Colonic mucosa (tissue), 4 donors: ENCODE data around the gene GALNT18. TPM values are rescaled to one million over a fixed set of nuclear protein-coding genes. Genes with fewer than 3 reads are reported as not detected.
A peak's percentile ranks its signal among the peaks of the same experiment; 100 is the strongest.

Source experiments
- DNase-seq: peaks from one replicate; pipeline ENCODE4 v3.0.0-alpha.2; 2020
- H3K27ac ChIP-seq: fragments of 200-600 bp; one replicate; pipeline ENCODE4 v1.8.0; 2021
- H3K27me3 ChIP-seq: fragments of 200-600 bp; one replicate; pipeline ENCODE4 v1.8.0; 2021
- H3K36me3 ChIP-seq: fragments of 200-600 bp; one replicate; pipeline ENCODE4 v1.8.0; 2021
- H3K4me1 ChIP-seq: fragments of 200-600 bp; one replicate; pipeline ENCODE4 v1.8.0; 2021; ENCODE audit warnings: mild to moderate bottlenecking
- H3K4me3 ChIP-seq: fragments of 200-600 bp; one replicate; pipeline ENCODE4 v1.8.0; 2021
- H3K9ac ChIP-seq, 2 donors: one replicate each; pipeline ENCODE4 v1.7.0; 2013; ENCODE audit warnings: control low read depth in 2 of 2, low read depth in 2 of 2, low read length in 2 of 2
- H3K9me3 ChIP-seq: fragments of 200-600 bp; one replicate; pipeline ENCODE4 v1.8.0; 2021
- intact Hi-C: fragments of 100-400 bp; cut with DNase I; formaldehyde crosslinking; loops from one replicate; pipeline ENCODE4 v1.14.1; 2022
- total RNA-seq, 2 donors: library from RNA; stranded (reverse); fragmentation: NEBNext Ultra II Directional in 1 of 2; extraction: Animal tissue kit (Norgen Biotek cat#: 25700) in 1 of 2; gene quantifications; one replicate each; pipeline ENCODE4 v1.2.1, GENCODE V29; 2021
- TF ChIP-seq, protein P1 (sequence below): fragments of 200-600 bp; IDR thresholded peaks from one replicate; pipeline ENCODE4 v1.8.0; 2022; ENCODE audit warnings: antibody characterized with exemption, mild to moderate bottlenecking
- donor health status: healthy.
- donor health status: DM: no; HTN: no; CAD: no.
- donor health status: DM: no; HTN: no; CAD: no.

Gene GALNT18
- total RNA-seq, 2 donors from 2014 or later: 3.6 to 8.3 TPM

DNA sequence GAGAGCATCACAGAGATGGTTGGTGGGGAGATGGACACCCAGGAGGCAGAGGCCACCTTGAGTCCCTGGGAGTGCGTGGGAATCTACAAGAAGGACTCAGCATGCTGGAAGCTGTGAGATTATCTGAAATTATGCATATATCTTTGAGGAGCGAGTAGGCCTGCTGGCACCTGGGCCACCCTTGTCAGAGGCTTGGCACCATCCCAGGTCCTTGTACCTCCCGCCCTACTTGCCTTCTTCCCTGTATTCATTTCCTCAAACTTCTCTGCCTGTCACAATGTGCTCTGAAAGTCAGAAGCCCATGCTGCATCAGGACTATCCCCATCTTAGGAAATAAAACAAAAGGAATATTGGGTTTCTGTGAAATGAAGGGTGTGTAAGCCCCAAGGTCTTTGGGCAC is 135.8 kb downstream of the GALNT18 start:
- TF ChIP-seq, protein P1, sequence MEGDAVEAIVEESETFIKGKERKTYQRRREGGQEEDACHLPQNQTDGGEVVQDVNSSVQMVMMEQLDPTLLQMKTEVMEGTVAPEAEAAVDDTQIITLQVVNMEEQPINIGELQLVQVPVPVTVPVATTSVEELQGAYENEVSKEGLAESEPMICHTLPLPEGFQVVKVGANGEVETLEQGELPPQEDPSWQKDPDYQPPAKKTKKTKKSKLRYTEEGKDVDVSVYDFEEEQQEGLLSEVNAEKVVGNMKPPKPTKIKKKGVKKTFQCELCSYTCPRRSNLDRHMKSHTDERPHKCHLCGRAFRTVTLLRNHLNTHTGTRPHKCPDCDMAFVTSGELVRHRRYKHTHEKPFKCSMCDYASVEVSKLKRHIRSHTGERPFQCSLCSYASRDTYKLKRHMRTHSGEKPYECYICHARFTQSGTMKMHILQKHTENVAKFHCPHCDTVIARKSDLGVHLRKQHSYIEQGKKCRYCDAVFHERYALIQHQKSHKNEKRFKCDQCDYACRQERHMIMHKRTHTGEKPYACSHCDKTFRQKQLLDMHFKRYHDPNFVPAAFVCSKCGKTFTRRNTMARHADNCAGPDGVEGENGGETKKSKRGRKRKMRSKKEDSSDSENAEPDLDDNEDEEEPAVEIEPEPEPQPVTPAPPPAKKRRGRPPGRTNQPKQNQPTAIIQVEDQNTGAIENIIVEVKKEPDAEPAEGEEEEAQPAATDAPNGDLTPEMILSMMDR: no peak
- H3K9me3 ChIP-seq: no peaks in the 10 kb centered on the region
- no peaks in the 10 kb centered on the region for H3K36me3 ChIP-seq
- no peaks in the 10 kb centered on the region for H3K4me1 ChIP-seq
- H3K9ac ChIP-seq: no peak overlapping the region
- peak; percentile 60 for DNase-seq
- no peaks in the 10 kb centered on the region for H3K27me3 ChIP-seq
- H3K27ac ChIP-seq: no peak overlapping the region
- intact Hi-C loops: no loop called here
- H3K4me3 ChIP-seq: no peak overlapping the region

DNA sequence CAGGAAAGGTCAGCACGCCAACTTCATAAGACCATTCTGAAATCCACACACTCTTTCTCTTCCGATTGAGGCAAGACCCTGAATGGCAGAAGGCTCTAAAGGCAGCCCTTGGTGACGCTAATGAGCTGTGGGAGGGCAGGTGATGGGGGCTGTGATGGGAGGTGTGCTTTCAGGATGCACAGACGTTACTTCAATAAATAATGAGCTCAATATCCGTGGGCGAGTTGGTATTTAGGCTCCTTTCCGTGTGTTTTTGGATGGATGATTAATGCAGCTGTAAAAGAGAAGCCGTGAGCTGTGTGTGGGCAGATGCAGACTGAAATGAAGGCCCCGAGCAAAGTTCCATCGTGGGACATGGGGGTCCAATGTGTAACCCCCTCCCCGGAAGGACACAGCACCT is 138.2 kb downstream of the GALNT18 start:
- DNase-seq: no peak
- Histone ChIP-seq H3K27ac (no peak overlapping the region), H3K9me3 (no peaks in the 10 kb centered on the region), H3K4me1 (no peaks in the 10 kb centered on the region), H3K27me3 (no peaks in the 10 kb centered on the region), H3K4me3 (no peak overlapping the region), H3K36me3 (no peaks in the 10 kb centered on the region), H3K9ac (no peak overlapping the region)
- TF ChIP-seq, protein P1: no peak
- intact Hi-C loops: no loop called here

DNA sequence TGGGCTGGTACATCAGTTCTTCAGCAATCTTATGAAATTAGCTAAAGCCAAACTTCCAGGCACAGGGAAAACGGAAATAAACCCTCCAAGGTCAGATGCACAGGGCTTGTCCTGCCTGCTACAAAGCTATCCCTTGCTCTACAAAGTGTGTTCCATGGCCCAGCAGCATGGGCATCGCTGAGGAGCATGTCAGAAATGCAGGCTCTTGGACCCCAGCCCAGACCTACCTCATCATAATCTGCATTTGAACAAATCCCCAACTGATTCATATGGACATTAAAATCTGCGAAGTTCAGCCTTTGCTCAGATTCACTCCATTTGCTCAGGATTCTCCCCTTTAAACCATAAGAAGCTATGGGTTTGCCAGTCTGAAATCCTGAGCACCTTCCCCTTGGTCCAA is 139.1 kb downstream of the GALNT18 start:
- intact Hi-C loops: no loop called here
- Histone ChIP-seq H3K4me1 (no peaks in the 10 kb centered on the region), H3K9ac (no peak overlapping the region), H3K9me3 (no peaks in the 10 kb centered on the region), H3K27ac (no peak overlapping the region), H3K27me3 (no peaks in the 10 kb centered on the region), H3K4me3 (no peak overlapping the region), H3K36me3 (no peaks in the 10 kb centered on the region)
- TF ChIP-seq, protein P1: no peak
- no peak for DNase-seq

- no peak for DNase-seq
- Histone ChIP-seq H3K9me3 (no peaks in the 10 kb centered on the region), H3K27ac (no peak overlapping the region), H3K27me3 (no peaks in the 10 kb centered on the region), H3K9ac (no peak overlapping the region), H3K4me1 (no peaks in the 10 kb centered on the region), H3K36me3 (no peaks in the 10 kb centered on the region), H3K4me3 (no peak overlapping the region)
- intact Hi-C loops: no loop called here
- TF ChIP-seq, protein P1: no peak
These were observed 140.4 kb downstream of the GALNT18 start for GRCh38 chr11:11481371-11481770.

GRCh38 chr11:11480971-11481370 is 140.8 kb downstream of the GALNT18 start:
- Histone ChIP-seq H3K4me3 (no peak overlapping the region), H3K9me3 (no peaks in the 10 kb centered on the region), H3K27me3 (no peaks in the 10 kb centered on the region), H3K4me1 (no peaks in the 10 kb centered on the region), H3K9ac (no peak overlapping the region), H3K36me3 (no peaks in the 10 kb centered on the region), H3K27ac (no peak overlapping the region)
- DNase-seq: no peak
- TF ChIP-seq, protein P1: no peak
- intact Hi-C loops: no loop called here

DNA sequence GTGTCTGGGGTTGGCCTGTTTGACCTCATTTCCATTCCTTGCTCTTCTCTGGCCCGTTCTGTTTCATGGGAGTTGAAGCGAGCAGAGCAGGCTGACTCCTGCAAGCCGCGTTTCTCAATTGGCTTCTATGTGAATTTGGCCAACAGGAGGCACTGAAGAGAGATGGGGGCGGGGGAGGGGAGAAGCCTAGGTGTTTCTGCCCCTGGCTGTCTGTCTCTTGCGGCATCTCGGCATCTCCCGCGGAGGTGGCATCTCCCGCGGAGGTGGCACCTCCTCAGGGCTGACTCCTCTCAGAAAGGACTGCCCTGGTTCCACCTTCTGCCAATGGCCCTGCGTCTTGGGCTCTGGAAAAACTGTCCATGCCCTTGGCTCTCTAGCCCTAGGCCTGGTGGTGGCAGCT is 143.1 kb downstream of the GALNT18 start:
- TF ChIP-seq, protein P1: no peak
- Histone ChIP-seq H3K27ac (no peak overlapping the region), H3K9ac (no peak overlapping the region), H3K4me3 (no peak overlapping the region), H3K4me1 (no peaks in the 10 kb centered on the region), H3K36me3 (no peaks in the 10 kb centered on the region), H3K27me3 (no peaks in the 10 kb centered on the region), H3K9me3 (no peaks in the 10 kb centered on the region)
- DNase-seq: no peak
- intact Hi-C loops: no loop called here
